ENCODE results near the gene RUNDC3A.

- TF ChIP-seq POLR2A (IDR thresholded peaks at IDR 0.05), result no peak
- TF ChIP-seq, protein P1, sequence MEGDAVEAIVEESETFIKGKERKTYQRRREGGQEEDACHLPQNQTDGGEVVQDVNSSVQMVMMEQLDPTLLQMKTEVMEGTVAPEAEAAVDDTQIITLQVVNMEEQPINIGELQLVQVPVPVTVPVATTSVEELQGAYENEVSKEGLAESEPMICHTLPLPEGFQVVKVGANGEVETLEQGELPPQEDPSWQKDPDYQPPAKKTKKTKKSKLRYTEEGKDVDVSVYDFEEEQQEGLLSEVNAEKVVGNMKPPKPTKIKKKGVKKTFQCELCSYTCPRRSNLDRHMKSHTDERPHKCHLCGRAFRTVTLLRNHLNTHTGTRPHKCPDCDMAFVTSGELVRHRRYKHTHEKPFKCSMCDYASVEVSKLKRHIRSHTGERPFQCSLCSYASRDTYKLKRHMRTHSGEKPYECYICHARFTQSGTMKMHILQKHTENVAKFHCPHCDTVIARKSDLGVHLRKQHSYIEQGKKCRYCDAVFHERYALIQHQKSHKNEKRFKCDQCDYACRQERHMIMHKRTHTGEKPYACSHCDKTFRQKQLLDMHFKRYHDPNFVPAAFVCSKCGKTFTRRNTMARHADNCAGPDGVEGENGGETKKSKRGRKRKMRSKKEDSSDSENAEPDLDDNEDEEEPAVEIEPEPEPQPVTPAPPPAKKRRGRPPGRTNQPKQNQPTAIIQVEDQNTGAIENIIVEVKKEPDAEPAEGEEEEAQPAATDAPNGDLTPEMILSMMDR (IDR thresholded peaks at IDR 0.05), result no peak
Measured at GRCh38 chr17:44367231-44367979, 59.0 kb downstream of the RUNDC3A start.
